ENCODE results near the gene CCDC85C. TPM values are rescaled to one million over a fixed set of nuclear protein-coding genes. Genes with fewer than 3 reads are reported as not detected.
A peak's percentile ranks its signal among the peaks of the same experiment; 100 is the strongest.

CCDC85C gene
- total and polyA plus RNA-seq, 2 of the 8 experiments (the other 6 are each of a cell fraction or from before 2014, with no cell fraction given) = 16.8 to 35.8 TPM

DNA sequence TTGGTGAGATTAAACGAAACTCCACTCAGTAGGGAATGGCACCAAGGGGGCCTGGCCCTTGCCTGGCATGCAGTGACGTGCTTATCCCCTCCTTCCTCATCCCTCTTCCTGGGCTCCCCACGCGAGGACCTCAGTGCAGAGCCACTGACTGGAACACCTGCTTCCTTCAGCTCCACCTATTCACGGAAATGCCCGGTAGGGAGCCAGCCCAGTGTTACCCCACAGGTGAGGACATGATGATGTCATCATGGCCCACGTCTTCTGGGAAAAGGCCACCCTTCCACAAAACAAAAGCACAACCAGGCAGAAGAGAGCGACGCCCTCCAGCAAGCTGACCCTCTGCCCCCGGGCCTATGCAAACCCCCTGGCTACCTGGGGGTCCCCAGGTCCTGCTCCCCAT, 42.1 kb downstream of the CCDC85C start:
- peak overlapping the region; percentile 75; the same call in 1 of the 2 replicates for H3K18ac ChIP-seq (ENCODE audit: extremely low read depth, low read length)
- CTCF ChIA-PET (ENCODE audit: partially characterized antibody) = interaction anchor here (0.6 to 3.2 kb wide), 11 partner anchors 9 to 155 kb away, joined by 3 to 28 read pairs (median 4); no protein-coding TSS in a partner anchor
- no peak overlapping the region for H2AFZ ChIP-seq (ENCODE audit: low read length)
- H3K23me2 ChIP-seq (ENCODE audit: low read depth, low read length) = 0 out of 2 replicates have a peak, but pooled peaks cover 2% of the 10 kb centered on the region
- DNase-seq (ENCODE audit: low read depth in 1 of 2, low spot score in 2 of 2) (no peak), FAIRE-seq (no peak)
- H3K4ac ChIP-seq (replicated peaks; ENCODE audit: insufficient read length, low read depth, low read length) = no peak overlapping the region
- peak overlapping the region; percentile 92 for H2BK5ac ChIP-seq (ENCODE audit: low read depth, low read length)
- H3K4me2 ChIP-seq (ENCODE audit: insufficient read depth in 1 of 2, low read depth in 2 of 2, low read length in 2 of 2) = 0 out of 4 replicates have a peak overlapping the region, but pooled peaks of 1 of the 2 experiments have one; percentile 48
- POLR2A ChIA-PET (ENCODE audit: partially characterized antibody) = interaction anchor here (0.7 to 1.7 kb wide), 5 partner anchors 11 to 42 kb away, joined by 3 to 5 read pairs (median 3); partner anchors contain the start of gene CCDC85C
- H2BK120ac ChIP-seq (replicated peaks; ENCODE audit: low read depth, low read length) = peak overlapping the region; percentile 69
- H3K4me3 ChIP-seq (ENCODE audit: extremely low read depth in 1 of 4, insufficient read depth in 2 of 4, low read depth in 3 of 4, low read length in 4 of 4) = no peak overlapping the region
- no peak overlapping the region for H3K23ac ChIP-seq (ENCODE audit: insufficient read length)
- peaks cover 11 to 31% of the 10 kb centered on the region in 2 experiments for H4K20me1 ChIP-seq (replicated peaks in 1 of 2; ENCODE audit: control insufficient read depth in 1 of 2, insufficient read depth in 2 of 2, low read length in 2 of 2)
- H2BK20ac ChIP-seq (ENCODE audit: low read length) = peak overlapping the region; percentile 5; the same call in 1 of the 2 replicates
- no peak overlapping the region for H4K91ac ChIP-seq (replicated peaks; ENCODE audit: insufficient read length, low read length)
- no peak overlapping the region for H4K5ac ChIP-seq (ENCODE audit: insufficient read length, low read depth, low read length)
- peak overlapping the region; percentile 99 for H2AK5ac ChIP-seq (ENCODE audit: low read depth, low read length)
- peaks cover 0 to 56% (median 38%) of the 10 kb centered on the region in 4 experiments; a peak in 6 of 7 replicates for H3K4me1 ChIP-seq (replicated peaks in 1 of 4; ENCODE audit: control insufficient read depth in 3 of 4, insufficient read depth in 4 of 4, low read length in 3 of 4)
- H3K9ac ChIP-seq (replicated peaks in 1 of 4; ENCODE audit: extremely low read depth in 1 of 4, low read depth in 3 of 4, low read length in 3 of 4) = no peak overlapping the region
- no peaks in the 10 kb centered on the region for H3K36me3 ChIP-seq (ENCODE audit: control insufficient read depth in 2 of 4, insufficient read depth in 4 of 4, low read length in 3 of 4)
- H2BK15ac ChIP-seq (ENCODE audit: low read length) = peak overlapping the region; percentile 99
- H3K9me3 ChIP-seq (ENCODE audit: insufficient read depth in 2 of 2, low read depth in 1 of 2, low read length in 1 of 2) = no peaks in the 10 kb centered on the region
- H2BK12ac ChIP-seq (ENCODE audit: low read depth, low read length) = peak overlapping the region; percentile 99; the same call in 1 of the 2 replicates
- no peak overlapping the region for H3K14ac ChIP-seq (ENCODE audit: insufficient read length)
- peak overlapping the region; percentile 11; the same call in 1 of the 2 replicates for H4K8ac ChIP-seq (ENCODE audit: extremely low read depth, insufficient read depth, low read length)
- TF ChIP-seq RAD21 (IDR thresholded peaks at IDR 0.05 in 1 of 2, conservative IDR thresholded peaks at IDR 0.05 in 1 of 2; ENCODE audit: low read depth in 2 of 2, low read length in 2 of 2) (no peak), JUND (IDR thresholded peaks at IDR 0.05; ENCODE audit: low read length) (no peak)
- TF ChIP-seq, protein P1, sequence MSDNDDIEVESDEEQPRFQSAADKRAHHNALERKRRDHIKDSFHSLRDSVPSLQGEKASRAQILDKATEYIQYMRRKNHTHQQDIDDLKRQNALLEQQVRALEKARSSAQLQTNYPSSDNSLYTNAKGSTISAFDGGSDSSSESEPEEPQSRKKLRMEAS (IDR thresholded peaks at IDR 0.05) = no peak
- WGBS, 2 experiments (ENCODE audit: extremely low coverage in 1 of 2, insufficient coverage in 1 of 2, insufficient read length in 1 of 2, insufficient replicate concordance in 2 of 2, low coverage in 1 of 2, low lambda C conversion rate in 2 of 2, missing lambda C conversion rate in 1 of 2) = 87% methylated on average over 10 of the region's 10 CpGs; no CpG with 5 or more reads in 1 of the 2 experiments
- H3K56ac ChIP-seq (replicated peaks; ENCODE audit: insufficient read length, low read depth, low read length) = no peak overlapping the region
- peaks cover 36% of the 10 kb centered on the region for H3K79me1 ChIP-seq (ENCODE audit: low read depth, low read length)
- no peak overlapping the region for H3K27ac ChIP-seq (ENCODE audit: low read depth, low read length)
- H3K27me3 ChIP-seq (replicated peaks in 1 of 4; ENCODE audit: control insufficient read depth in 3 of 4, extremely low read depth in 1 of 4, insufficient read depth in 3 of 4, low read length in 3 of 4) = no peaks in the 10 kb centered on the region
- peaks cover 0 to 60% of the 10 kb centered on the region in 2 experiments; a peak in 2 of 4 replicates for H3K79me2 ChIP-seq (ENCODE audit: control insufficient read depth in 1 of 2, insufficient read depth in 2 of 2, low read length in 2 of 2)

All from H1 (cell line).